Stimulated activated naive CD8-positive, alpha-beta T cell treated with anti-CD3 and anti-CD28 coated beads, Interleukin-15, amount 100 ng/mL, for 72 hours (primary cell): ENCODE measurements around the gene NUDCD3.

Experiments used
- ATAC-seq: fragments of 150-1000 bp; cut with Tn5 transposase; 2 replicates; pipeline ENCODE4 v1.10.0; 2021; ENCODE audit warnings: mild to moderate bottlenecking, moderate library complexity
- DNase-seq, 2 donors: peaks; one replicate each; pipeline ENCODE4 v3.0.0; 2021 to 2022
- H3K27ac Mint-ChIP-seq, 2 donors: one replicate each; pipeline ENCODE4 v1.8.0; 2022; ENCODE audit warnings: mild to moderate bottlenecking in 2 of 2, mixed read lengths in 2 of 2, moderate library complexity in 2 of 2
- H3K27me3 Mint-ChIP-seq: one replicate; pipeline ENCODE4 v1.8.0; 2022; ENCODE audit warnings: mixed read lengths
- H3K4me1 Mint-ChIP-seq: one replicate; pipeline ENCODE4 v1.8.0; 2022; ENCODE audit warnings: mild to moderate bottlenecking, mixed read lengths
- H3K4me3 Mint-ChIP-seq, 2 donors: one replicate each; pipeline ENCODE4 v1.8.0; 2022; ENCODE audit warnings: mild to moderate bottlenecking in 2 of 2, mixed read lengths in 2 of 2, moderate library complexity in 1 of 2
- H3K9me3 Mint-ChIP-seq, 2 donors: one replicate each; pipeline ENCODE4 v1.8.0; 2022; ENCODE audit warnings: mixed read lengths in 2 of 2

Gene NUDCD3

DNA sequence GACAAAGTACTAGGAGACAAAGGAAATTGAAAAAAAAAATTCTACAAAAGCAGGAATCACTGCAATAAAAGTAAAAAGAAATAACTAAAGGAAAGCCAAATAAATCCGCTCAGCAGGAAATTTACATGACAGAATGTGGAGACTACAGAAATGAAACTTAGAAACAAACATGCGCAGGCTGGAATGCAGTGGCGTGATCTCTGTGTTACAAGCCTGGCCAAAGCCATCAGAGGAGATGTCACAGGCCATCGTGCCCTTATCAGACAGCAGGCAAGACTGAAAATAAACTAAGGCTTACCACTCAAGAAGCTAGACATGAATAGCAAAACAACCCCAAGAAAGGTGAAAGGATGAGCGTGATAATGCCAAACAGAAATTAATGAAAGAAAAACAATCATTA lies 158.8 kb downstream of the NUDCD3 start:
- Mint-ChIP-seq H3K4me1 (no peaks in the 10 kb centered on the region), H3K4me3 (no peak overlapping the region), H3K9me3 (peaks cover 11 to 21% of the 10 kb centered on the region in 2 donors), H3K27me3 (peaks cover 16% of the 10 kb centered on the region), H3K27ac (no peak overlapping the region)
- ATAC-seq (no peak), DNase-seq (no peak)

DNA sequence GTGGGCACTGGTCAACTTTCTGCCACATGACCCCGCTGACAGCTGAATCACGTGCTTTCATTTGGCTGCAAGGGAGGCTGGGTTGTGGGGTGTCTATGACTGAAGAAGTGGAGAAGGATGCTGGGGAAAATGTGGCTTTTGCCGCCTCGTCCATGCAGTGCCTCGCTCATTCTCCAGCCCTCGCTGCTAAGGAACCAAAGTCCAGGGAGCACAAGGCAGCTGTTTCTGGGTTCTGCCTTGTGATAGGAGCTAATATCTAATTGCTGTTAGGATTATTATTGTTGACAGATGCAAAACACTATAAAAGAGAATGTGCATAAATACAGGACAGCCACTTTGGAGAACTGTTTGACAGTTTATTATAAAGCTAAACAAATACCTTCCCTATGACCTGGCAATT lies 160.1 kb downstream of the NUDCD3 start:
- no peak for DNase-seq

DNA sequence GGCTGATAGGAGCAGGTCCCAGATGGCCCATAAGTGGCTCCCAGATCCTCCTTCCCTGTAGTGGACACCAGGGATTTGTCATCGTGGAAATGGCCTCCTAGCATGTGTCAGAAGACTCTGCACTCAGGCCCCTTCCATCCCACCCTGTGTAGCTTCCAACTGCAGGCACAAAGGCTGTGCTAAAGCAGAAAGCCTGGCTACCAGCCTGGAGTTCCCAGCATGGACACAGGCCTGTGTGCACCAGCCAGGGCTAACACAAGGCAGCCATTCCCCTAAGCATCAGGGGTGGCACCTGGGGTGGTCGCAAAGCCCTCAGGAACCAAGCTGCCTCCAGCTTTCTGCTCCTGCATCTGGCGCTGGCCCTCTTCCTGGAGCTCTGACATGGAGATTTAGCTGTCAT lies 160.6 kb downstream of the NUDCD3 start:
- DNase-seq, result no peak
- Mint-ChIP-seq H3K27ac (no peak overlapping the region), H3K4me1 (peaks cover 8% of the 10 kb centered on the region), H3K9me3 (peaks cover 6 to 8% of the 10 kb centered on the region in 2 donors), H3K27me3 (peaks cover 18% of the 10 kb centered on the region), H3K4me3 (no peak overlapping the region)
- ATAC-seq, result no peak

More for the DNA sequence above, 160.1 kb downstream of the NUDCD3 start:
- Mint-ChIP-seq H3K9me3 (peaks cover 6 to 8% of the 10 kb centered on the region in 2 donors), H3K27ac (no peak overlapping the region), H3K4me1 (peaks cover 8% of the 10 kb centered on the region), H3K4me3 (no peak overlapping the region), H3K27me3 (peaks cover 17% of the 10 kb centered on the region)
- ATAC-seq, result no peak
